ENCODE data around the gene ADGRA1.

DNA sequence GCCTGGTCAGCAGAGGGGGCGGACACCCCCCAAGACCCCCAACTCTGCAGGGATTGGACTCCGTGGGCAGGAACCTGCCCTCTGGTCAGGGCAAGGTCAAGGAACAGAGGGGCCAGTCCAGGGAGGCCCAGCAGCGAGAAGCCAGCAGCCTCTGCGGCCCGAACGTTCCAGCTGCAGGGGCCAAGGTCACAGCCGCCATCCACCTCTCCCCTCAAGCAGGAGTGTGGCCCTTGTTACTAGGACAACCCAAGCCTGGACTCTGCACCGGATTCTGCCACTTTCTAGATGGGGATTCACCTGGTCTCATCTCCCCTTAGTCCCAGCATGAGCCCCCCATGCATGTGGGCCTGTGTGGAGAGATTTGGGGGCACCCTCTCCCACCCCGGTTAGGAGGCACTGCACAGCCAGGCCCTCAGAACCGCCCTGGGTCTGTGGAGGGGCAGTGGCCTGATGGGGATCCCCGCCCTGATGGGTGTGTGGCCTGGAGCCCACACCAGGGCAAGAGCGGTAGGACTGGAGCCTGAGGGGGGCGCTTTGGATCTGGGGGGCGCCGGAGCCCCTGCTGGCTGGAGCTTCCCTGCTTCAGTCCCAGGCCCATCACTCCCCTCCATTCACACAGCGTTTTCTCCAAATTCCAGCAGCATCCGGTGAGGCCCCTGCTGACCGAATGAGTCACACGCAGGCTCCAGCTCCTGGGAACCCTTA lies 18.1 kb downstream of the ADGRA1 start:
- TF ChIP-seq RELA (IDR thresholded peaks at IDR 0.05; ENCODE audit: borderline replicate concordance, partially characterized antibody), result no peak
- no peak for TF ChIP-seq EP300 (IDR thresholded peaks at IDR 0.05; ENCODE audit: borderline replicate concordance in 1 of 2, control insufficient read depth in 1 of 2, low read depth in 2 of 2, low read length in 2 of 2)
- TF ChIP-seq, protein P1, sequence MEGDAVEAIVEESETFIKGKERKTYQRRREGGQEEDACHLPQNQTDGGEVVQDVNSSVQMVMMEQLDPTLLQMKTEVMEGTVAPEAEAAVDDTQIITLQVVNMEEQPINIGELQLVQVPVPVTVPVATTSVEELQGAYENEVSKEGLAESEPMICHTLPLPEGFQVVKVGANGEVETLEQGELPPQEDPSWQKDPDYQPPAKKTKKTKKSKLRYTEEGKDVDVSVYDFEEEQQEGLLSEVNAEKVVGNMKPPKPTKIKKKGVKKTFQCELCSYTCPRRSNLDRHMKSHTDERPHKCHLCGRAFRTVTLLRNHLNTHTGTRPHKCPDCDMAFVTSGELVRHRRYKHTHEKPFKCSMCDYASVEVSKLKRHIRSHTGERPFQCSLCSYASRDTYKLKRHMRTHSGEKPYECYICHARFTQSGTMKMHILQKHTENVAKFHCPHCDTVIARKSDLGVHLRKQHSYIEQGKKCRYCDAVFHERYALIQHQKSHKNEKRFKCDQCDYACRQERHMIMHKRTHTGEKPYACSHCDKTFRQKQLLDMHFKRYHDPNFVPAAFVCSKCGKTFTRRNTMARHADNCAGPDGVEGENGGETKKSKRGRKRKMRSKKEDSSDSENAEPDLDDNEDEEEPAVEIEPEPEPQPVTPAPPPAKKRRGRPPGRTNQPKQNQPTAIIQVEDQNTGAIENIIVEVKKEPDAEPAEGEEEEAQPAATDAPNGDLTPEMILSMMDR (IDR thresholded peaks at IDR 0.05 in 2 of 3, conservative IDR thresholded peaks at IDR 0.05 in 1 of 3; ENCODE audit: control insufficient read depth in 2 of 3, extremely low read depth in 1 of 3, insufficient read depth in 1 of 3, low read depth in 3 of 3, low read length in 3 of 3), result no peak
- TF ChIP-seq MEF2A (IDR thresholded peaks at IDR 0.05; ENCODE audit: insufficient read depth, low read depth, low read length), result no peak
- TF ChIP-seq GABPA (IDR thresholded peaks at IDR 0.05; ENCODE audit: low read depth), result no peak
- TF ChIP-seq NFXL1 (IDR thresholded peaks at IDR 0.05; ENCODE audit: borderline replicate concordance), result no peak
- no peak for TF ChIP-seq ZZZ3 (IDR thresholded peaks at IDR 0.05; ENCODE audit: control insufficient read depth, insufficient read length, low read depth)
- TF ChIP-seq ESRRA (IDR thresholded peaks at IDR 0.05; ENCODE audit: low read length), result no peak
- TF ChIP-seq NR2F1 (conservative IDR thresholded peaks at IDR 0.05), result no peak
- TF ChIP-seq NFYB (IDR thresholded peaks at IDR 0.05; ENCODE audit: insufficient read depth, low read depth, low read length), result no peak
